SH-SY5Y (cell line): Measurements from ENCODE around the gene NLK.

Experiments
- GATA2 ChIP-seq: IDR thresholded peaks from 2 replicates; pipeline ENCODE4 v1.6.1; 2011; ENCODE audit warnings: mild to moderate bottlenecking, low read depth, low read length
- GATA3 ChIP-seq: IDR thresholded peaks from 2 replicates; pipeline ENCODE4 v1.6.1; 2011; ENCODE audit warnings: low read depth, mild to moderate bottlenecking, low read length, moderate library complexity

GRCh38 chr17:28199728-28200127 is 157.3 kb downstream of the NLK start:
- TF ChIP-seq GATA2 (no peak), GATA3 (no peak)
